Measurements from ENCODE around the gene CRB2. TPM values are rescaled to one million over a fixed set of nuclear protein-coding genes. Genes with fewer than 3 reads are reported as not detected.

Gene CRB2
- total and polyA plus RNA-seq, 2 of the 13 experiments (the other 11 are each of a cell fraction or from before 2014, with no cell fraction given): 0.01 to 0.29 TPM

DNA sequence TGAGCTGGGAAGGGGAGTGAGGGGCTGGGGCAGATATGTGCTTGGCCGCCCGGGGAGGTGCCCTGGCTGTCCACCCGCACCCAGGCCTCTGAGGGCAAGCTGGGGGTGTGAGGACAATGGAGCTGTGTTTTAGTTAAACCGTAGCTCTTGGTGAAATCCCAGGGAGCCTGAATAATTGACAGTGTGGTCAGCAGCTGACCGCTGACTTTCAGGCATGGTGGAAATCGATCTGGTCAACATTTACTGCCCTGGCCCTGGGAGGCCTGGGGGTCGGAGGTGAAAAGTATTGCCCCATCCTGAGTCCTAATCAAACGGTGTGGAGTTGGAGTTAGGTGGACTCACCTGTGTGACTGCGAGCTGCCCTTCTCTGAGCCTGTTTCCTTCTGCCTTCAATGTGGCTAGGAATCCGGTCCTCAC, 31.2 kb upstream of the CRB2 start (continued):
- TF ChIP-seq AKNA (CRISPR knock-in tag; IDR thresholded peaks at IDR 0.05; ENCODE audit: borderline replicate concordance) (no peak), POLR2G (IDR thresholded peaks at IDR 0.05; ENCODE audit: low read depth, low read length) (no peak), RORA (CRISPR knock-in tag; IDR thresholded peaks at IDR 0.05) (no peak), ESRRA (CRISPR knock-in tag; IDR thresholded peaks at IDR 0.05; ENCODE audit: low read depth) (peak; percentile 68; the same call in 1 of the 2 replicates), FOXJ3 (CRISPR knock-in tag; IDR thresholded peaks at IDR 0.05; ENCODE audit: borderline replicate concordance) (peak; percentile 87), FOXO1 (CRISPR knock-in tag; IDR thresholded peaks at IDR 0.05) (peak; percentile 91), ZNF564 (CRISPR knock-in tag; IDR thresholded peaks at IDR 0.05) (peak; percentile 62; the same call in 1 of the 2 replicates), NFKBIZ (CRISPR knock-in tag; IDR thresholded peaks at IDR 0.05) (peak; percentile 69; the same call in 1 of the 2 replicates), CCDC6 (CRISPR knock-in tag; IDR thresholded peaks at IDR 0.05) (peak; percentile 36; the same call in 1 of the 2 replicates), ZNF580 (CRISPR knock-in tag; IDR thresholded peaks at IDR 0.05; ENCODE audit: borderline replicate concordance, low read depth) (peak; percentile 56; the same call in 1 of the 2 replicates), NFKB2 (CRISPR knock-in tag; IDR thresholded peaks at IDR 0.05; ENCODE audit: borderline replicate concordance) (peak; percentile 23; the same call in 1 of the 2 replicates), ZNF337 (CRISPR knock-in tag; IDR thresholded peaks at IDR 0.05; ENCODE audit: borderline replicate concordance, low read depth) (peak; percentile 31; the same call in 1 of the 2 replicates), NKX3-1 (CRISPR knock-in tag; IDR thresholded peaks at IDR 0.05) (no peak), ZFP36L1 (CRISPR knock-in tag; IDR thresholded peaks at IDR 0.05) (no peak), FOXK2 (IDR thresholded peaks at IDR 0.05) (no peak), ZNF3 (CRISPR knock-in tag; IDR thresholded peaks at IDR 0.05) (no peak), ZNF790 (CRISPR knock-in tag; IDR thresholded peaks at IDR 0.05; ENCODE audit: borderline replicate concordance) (no peak), TOPORS (CRISPR knock-in tag; IDR thresholded peaks at IDR 0.05) (no peak), RARA (CRISPR knock-in tag; IDR thresholded peaks at IDR 0.05) (peak; percentile 92), ZNF552 (CRISPR knock-in tag; IDR thresholded peaks at IDR 0.05; ENCODE audit: borderline replicate concordance) (no peak; the same call in 1 of the 2 replicates), CBX5 (CRISPR knock-in tag; IDR thresholded peaks at IDR 0.05; ENCODE audit: borderline replicate concordance) (peak; percentile 71; the same call in 1 of the 2 replicates), ZNF232 (CRISPR knock-in tag; IDR thresholded peaks at IDR 0.05; ENCODE audit: borderline replicate concordance) (peak; percentile 78; the same call in 1 of the 2 replicates), ZNF543 (CRISPR knock-in tag; IDR thresholded peaks at IDR 0.05) (no peak)
- TF ChIP-seq, protein P1, sequence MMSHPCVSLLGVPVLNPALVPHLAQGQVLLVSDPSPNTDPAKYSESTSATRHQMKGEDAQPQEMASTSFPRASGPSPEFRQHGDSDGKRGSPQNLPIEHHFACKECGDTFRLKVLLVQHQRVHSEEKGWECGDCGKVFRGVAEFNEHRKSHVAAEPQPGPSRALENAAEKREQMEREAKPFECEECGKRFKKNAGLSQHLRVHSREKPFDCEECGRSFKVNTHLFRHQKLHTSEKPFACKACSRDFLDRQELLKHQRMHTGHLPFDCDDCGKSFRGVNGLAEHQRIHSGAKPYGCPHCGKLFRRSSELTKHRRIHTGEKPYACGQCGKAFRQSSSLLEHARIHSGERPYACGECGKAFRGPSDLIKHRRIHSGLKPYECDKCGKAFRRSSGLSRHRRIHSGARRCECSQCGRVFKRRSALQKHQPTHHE (CRISPR knock-in tag; IDR thresholded peaks at IDR 0.05; ENCODE audit: borderline replicate concordance): peak; percentile 43; the same call in 1 of the 2 replicates
